Uterus (tissue), 4 donors: ENCODE results near the gene CPLX1. TPM values are rescaled to one million over a fixed set of nuclear protein-coding genes. Genes with fewer than 3 reads are reported as not detected.

ENCODE experiments used
- DNase-seq, 2 donors: peaks; one replicate each; pipeline ENCODE4 v3.0.0-alpha.2; 2019 to 2020
- H3K27ac ChIP-seq, 2 donors: fragments of 200-600 bp; sonication (generic); 1 replicate in 1 of 2; 2 replicates in 1 of 2; pipeline ENCODE4 v1.5.1; 2016 to 2018
- H3K27me3 ChIP-seq, 2 donors: fragments of 200-600 bp; sonication (generic); one replicate each; pipeline ENCODE4 v1.5.1; 2018 to 2019; ENCODE audit warnings: control low read depth in 1 of 2
- H3K36me3 ChIP-seq, 2 donors: fragments of 200-600 bp; sonication (generic); one replicate each; pipeline ENCODE4 v1.5.1; 2019; ENCODE audit warnings: control low read depth in 1 of 2
- H3K4me1 ChIP-seq, 2 donors: fragments of 200-600 bp; sonication (generic); one replicate each; pipeline ENCODE4 v1.5.1; 2018 to 2019; ENCODE audit warnings: control low read depth in 1 of 2
- H3K4me3 ChIP-seq, 2 donors: fragments of 200-600 bp; sonication (generic); 1 replicate in 1 of 2; 2 replicates in 1 of 2; pipeline ENCODE4 v1.5.1; 2018 to 2019; ENCODE audit warnings: mild to moderate bottlenecking in 1 of 2
- H3K9me3 ChIP-seq, 2 donors: fragments of 200-600 bp; sonication (generic); one replicate each; pipeline ENCODE4 v1.5.1; 2019; ENCODE audit warnings: control low read depth in 1 of 2
- CTCF ChIP-seq, 4 experiments: fragments of 200-600 bp in 2 of 4; fragments of 450-650 bp in 2 of 4; sonication (generic) in 2 of 4; IDR thresholded peaks; one replicate each; pipeline ENCODE4 v1.5.1; 2016 to 2019; ENCODE audit warnings: antibody characterized with exemption in 4 of 4, mild to moderate bottlenecking in 2 of 4, moderate library complexity in 1 of 4
- POLR2A ChIP-seq, 2 donors: fragments of 450-650 bp; IDR thresholded peaks; one replicate each; pipeline ENCODE4 v1.6.1; 2016; ENCODE audit warnings: antibody characterized with exemption in 2 of 2, mild to moderate bottlenecking in 1 of 2, moderate library complexity in 1 of 2
- intact Hi-C: fragments of 100-400 bp; cut with DNase I; formaldehyde crosslinking; loops from one replicate; pipeline ENCODE4 v1.15.1; 2023; ENCODE audit warnings: low total_unique reads
- total RNA-seq, 4 donors: library from RNA; depleted of rRNA in 3 of 4; stranded (reverse); fragments of >200 nt in 3 of 4; gene quantifications; one replicate each; pipeline versions ENCODE4 v1.1.0 to v1.2.4, GENCODE V29; 2014 to 2023
- donor health status: DM: yes; HTN: yes; CAD: no.

Gene CPLX1
- total RNA-seq, 4 donors from 2014 or later: 0.14 to 15.1 (median 2.0) TPM

GRCh38 chr4:870951-871350, 45.0 kb upstream of the CPLX1 start:
- no peak for DNase-seq
- Histone ChIP-seq H3K27me3 (no peaks in the 10 kb centered on the region), H3K9me3 (no peaks in the 10 kb centered on the region), H3K36me3 (no peaks in the 10 kb centered on the region), H3K4me3 (no peak overlapping the region), H3K27ac (no peak overlapping the region), H3K4me1 (no peaks in the 10 kb centered on the region)
- no peak for TF ChIP-seq CTCF (IDR thresholded peaks at IDR 0.05)
- no peak for TF ChIP-seq POLR2A (IDR thresholded peaks at IDR 0.05)
- intact Hi-C loops: no loop called here

- H3K9me3 ChIP-seq: no peaks in the 10 kb centered on the region
- H3K27me3 ChIP-seq: no peaks in the 10 kb centered on the region
- TF ChIP-seq CTCF (IDR thresholded peaks at IDR 0.05): no peak
- TF ChIP-seq POLR2A (IDR thresholded peaks at IDR 0.05): no peak
- DNase-seq: no peak
- H3K27ac ChIP-seq: no peak overlapping the region
- H3K36me3 ChIP-seq: no peaks in the 10 kb centered on the region
- H3K4me3 ChIP-seq: no peak overlapping the region
- intact Hi-C loops: no loop called here
- no peaks in the 10 kb centered on the region for H3K4me1 ChIP-seq
Observed at GRCh38 chr4:869776-870175, 43.8 kb upstream of the CPLX1 start.

DNA sequence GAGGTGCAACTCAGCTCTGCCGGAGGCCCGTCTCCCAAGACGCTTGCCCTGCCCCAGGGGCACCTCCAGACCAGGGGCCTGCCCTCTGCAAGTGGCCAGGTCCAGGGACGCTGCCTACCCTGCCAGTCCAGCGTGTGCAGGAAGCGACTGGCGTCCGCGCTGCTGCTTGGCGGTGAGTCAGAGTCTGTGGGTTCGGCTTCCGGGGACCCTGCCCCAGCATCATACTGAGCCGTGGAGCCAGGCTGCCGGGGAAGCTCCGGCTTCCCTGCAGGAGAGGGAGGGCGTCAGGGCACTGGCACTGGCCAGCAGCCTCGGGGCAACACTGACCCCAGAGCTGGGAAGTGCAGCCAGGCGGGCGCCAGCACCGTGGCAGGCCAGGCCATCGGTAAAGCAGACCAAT, 42.5 kb upstream of the CPLX1 start:
- no peak overlapping the region for H3K4me3 ChIP-seq
- H3K36me3 ChIP-seq: no peaks in the 10 kb centered on the region
- intact Hi-C loops: no loop called here
- H3K27ac ChIP-seq: no peak overlapping the region
- no peaks in the 10 kb centered on the region for H3K27me3 ChIP-seq
- TF ChIP-seq CTCF (IDR thresholded peaks at IDR 0.05) (no peak), POLR2A (IDR thresholded peaks at IDR 0.05) (no peak)
- no peaks in the 10 kb centered on the region for H3K9me3 ChIP-seq
- DNase-seq: no peak
- no peaks in the 10 kb centered on the region for H3K4me1 ChIP-seq

GRCh38 chr4:867526-868250, 41.8 kb upstream of the CPLX1 start:
- no peak overlapping the region for H3K4me3 ChIP-seq
- no peak for TF ChIP-seq POLR2A (IDR thresholded peaks at IDR 0.05)
- TF ChIP-seq CTCF (IDR thresholded peaks at IDR 0.05): no peak
- DNase-seq: no peak
- H3K9me3 ChIP-seq: no peaks in the 10 kb centered on the region
- H3K36me3 ChIP-seq: no peaks in the 10 kb centered on the region
- intact Hi-C loops: no loop called here
- H3K27me3 ChIP-seq: no peaks in the 10 kb centered on the region
- no peak overlapping the region for H3K27ac ChIP-seq
- H3K4me1 ChIP-seq: no peaks in the 10 kb centered on the region

DNA sequence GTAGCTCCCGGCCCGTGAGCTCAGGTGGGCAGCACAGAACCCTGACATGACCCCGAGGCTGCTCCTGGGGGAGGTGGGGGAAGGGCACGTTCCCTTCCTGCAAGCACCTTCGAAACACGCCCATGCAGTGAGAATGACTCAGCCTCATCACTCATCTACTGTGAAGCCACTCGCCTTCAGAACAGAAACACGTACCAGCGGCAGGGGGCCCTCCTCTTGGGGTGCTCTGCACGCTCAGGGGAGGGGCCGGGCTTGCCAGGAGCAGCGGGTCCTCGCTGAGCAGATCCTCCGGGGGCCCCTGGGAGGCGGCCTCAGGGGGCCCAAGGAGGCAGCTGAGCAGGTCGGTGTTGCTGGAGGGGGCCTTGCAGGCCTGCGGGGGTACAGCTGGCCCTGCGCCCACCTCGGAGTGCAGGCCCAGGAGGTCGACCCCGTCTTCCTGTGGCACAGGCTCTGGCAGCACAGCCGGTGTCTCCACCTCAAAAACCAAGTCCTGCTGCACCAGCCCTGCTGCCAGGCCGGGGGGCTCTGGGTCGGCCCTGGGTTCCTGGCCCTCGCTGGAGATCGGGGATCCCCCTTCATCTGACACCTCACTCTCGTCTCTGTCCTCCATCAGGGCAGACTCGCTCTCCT, 40.9 kb upstream of the CPLX1 start:
- no peaks in the 10 kb centered on the region for H3K9me3 ChIP-seq
- H3K36me3 ChIP-seq: no peaks in the 10 kb centered on the region
- H3K27ac ChIP-seq: no peak overlapping the region
- no peaks in the 10 kb centered on the region for H3K27me3 ChIP-seq
- H3K4me1 ChIP-seq: no peaks in the 10 kb centered on the region
- TF ChIP-seq POLR2A (IDR thresholded peaks at IDR 0.05): no peak
- TF ChIP-seq CTCF (IDR thresholded peaks at IDR 0.05): no peak
- intact Hi-C loops: no loop called here
- H3K4me3 ChIP-seq: no peak overlapping the region
- no peak for DNase-seq
